Dendritic cell treated with granulocyte-macrophage colony-stimulating factor and Interleukin-4, amounts not matched to agents 40 ng/mL and 50 ng/mL, for 4 days (primary cell): ENCODE data around the gene GCN1.

Experiments used
- H3K27ac Mint-ChIP-seq: one replicate; pipeline ENCODE4 v1.8.0; 2022; ENCODE audit warnings: mild to moderate bottlenecking, mixed read lengths
- H3K27me3 Mint-ChIP-seq: one replicate; pipeline ENCODE4 v1.8.0; 2022; ENCODE audit warnings: mild to moderate bottlenecking, mixed read lengths
- H3K36me3 Mint-ChIP-seq: one replicate; pipeline ENCODE4 v1.8.0; 2022; ENCODE audit warnings: low read depth, mixed read lengths
- H3K4me1 Mint-ChIP-seq: one replicate; pipeline ENCODE4 v1.8.0; 2022; ENCODE audit warnings: low read depth, mixed read lengths
- H3K4me3 Mint-ChIP-seq: one replicate; pipeline ENCODE4 v1.8.0; 2022; ENCODE audit warnings: mild to moderate bottlenecking, moderate library complexity, mixed read lengths
- H3K9me3 Mint-ChIP-seq: one replicate; pipeline ENCODE4 v1.8.0; 2022; ENCODE audit warnings: mixed read lengths
- intact Hi-C: fragments of 100-400 bp; cut with micrococcal nuclease; formaldehyde crosslinking; loops from one replicate; pipeline ENCODE4 v1.15.0; 2022

Gene GCN1

DNA sequence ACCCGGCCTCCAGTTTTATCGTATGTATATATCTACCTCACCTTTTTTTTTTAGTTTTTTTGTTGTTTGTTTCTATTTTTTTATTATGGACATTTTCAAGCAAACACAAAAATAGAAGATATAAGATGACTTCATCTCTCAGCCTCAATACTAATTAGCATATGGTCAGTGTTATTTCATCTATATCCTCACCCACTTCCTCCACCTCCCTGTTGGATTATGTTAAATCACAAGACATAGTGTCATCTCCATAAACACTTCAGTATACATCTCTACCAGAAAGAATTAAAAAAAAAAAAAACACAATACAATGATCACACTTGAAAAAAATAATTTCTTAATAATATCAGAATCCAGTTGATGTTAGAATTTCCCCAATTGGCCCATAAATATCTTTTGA, 112.9 kb downstream of the GCN1 start:
- Mint-ChIP-seq H3K9me3 (no peaks in the 10 kb centered on the region), H3K36me3 (no peaks in the 10 kb centered on the region), H3K27me3 (peaks cover 11% of the 10 kb centered on the region), H3K27ac (no peak overlapping the region), H3K4me3 (no peak overlapping the region), H3K4me1 (peaks cover 6% of the 10 kb centered on the region)
- intact Hi-C loops, result no loop called here

DNA sequence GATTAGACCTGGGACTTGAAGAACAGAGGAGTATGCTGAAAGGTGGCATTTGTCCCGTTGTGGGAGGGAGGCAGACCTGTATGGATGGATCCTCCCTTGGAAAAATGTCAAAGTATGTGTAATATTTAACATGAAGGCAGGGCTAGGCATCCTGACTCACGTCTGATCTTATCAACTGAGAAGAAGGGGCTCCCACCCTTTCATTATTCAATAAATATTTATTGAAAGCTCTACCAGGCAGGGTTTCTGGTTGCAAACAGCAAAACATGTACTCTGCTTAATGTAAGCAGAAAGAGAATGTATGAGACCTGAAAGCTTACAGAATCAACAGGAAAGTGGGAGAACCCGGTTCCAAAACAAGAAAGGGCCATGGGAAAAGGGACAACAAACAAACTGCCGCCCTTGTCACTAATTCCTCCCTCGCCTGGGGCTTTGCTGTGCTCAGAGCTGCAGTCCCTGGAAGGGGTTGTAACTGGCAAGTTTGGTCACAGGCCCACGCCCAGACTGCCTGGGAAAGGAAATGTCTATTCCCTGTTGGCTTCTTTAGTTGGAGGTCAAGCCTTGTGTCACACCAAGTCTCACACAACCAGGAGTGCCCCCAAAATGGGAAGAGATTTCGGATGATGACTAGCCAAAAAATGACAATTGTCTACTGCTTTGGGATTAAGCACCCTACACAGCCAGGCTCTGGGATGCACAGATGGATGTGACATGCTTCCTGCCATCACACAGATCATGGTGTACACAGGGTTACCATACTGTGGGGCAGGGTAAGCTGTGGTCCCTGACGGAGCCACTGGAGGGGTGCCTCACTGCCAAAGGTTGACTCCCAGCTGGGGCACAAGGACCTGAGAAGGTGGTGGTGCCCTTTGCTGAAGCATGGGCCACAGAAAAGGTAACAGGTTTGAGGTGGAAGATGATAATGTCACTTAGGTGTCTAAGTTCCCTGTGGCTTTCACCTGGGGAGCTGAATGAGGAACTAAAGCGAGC, 114.8 kb downstream of the GCN1 start:
- Mint-ChIP-seq H3K36me3 (no peaks in the 10 kb centered on the region), H3K27me3 (peaks cover 6% of the 10 kb centered on the region), H3K27ac (no peak overlapping the region), H3K4me1 (peaks cover 9% of the 10 kb centered on the region), H3K9me3 (no peaks in the 10 kb centered on the region), H3K4me3 (no peak overlapping the region)
- intact Hi-C loops, result no loop called here

DNA sequence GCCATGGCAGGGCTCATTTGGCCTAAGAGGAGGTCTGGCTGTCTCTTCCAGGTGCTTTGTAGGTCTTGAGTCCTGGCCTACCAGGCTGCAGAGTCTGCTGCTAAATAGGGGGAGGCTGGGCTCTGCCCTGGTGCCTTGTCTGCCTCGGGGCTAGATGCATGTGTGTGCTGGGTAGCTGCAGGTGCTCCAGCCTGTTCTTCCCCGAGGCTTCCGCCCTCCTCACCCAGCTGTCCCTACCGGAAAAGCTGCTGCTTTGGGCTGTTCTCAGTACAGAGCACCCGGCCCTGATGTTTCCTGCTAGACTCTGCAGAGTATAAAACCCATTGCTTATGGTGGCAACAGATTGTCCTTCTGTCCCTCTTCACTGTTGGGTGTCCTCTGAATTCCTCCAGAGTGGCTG, 115.6 kb downstream of the GCN1 start:
- H3K27me3 Mint-ChIP-seq, result peaks cover 9% of the 10 kb centered on the region
- H3K27ac Mint-ChIP-seq, result no peak overlapping the region
- no peaks in the 10 kb centered on the region for H3K9me3 Mint-ChIP-seq
- intact Hi-C loops, result no loop called here
- H3K4me1 Mint-ChIP-seq, result peaks cover 14% of the 10 kb centered on the region
- no peaks in the 10 kb centered on the region for H3K36me3 Mint-ChIP-seq
- no peak overlapping the region for H3K4me3 Mint-ChIP-seq

DNA sequence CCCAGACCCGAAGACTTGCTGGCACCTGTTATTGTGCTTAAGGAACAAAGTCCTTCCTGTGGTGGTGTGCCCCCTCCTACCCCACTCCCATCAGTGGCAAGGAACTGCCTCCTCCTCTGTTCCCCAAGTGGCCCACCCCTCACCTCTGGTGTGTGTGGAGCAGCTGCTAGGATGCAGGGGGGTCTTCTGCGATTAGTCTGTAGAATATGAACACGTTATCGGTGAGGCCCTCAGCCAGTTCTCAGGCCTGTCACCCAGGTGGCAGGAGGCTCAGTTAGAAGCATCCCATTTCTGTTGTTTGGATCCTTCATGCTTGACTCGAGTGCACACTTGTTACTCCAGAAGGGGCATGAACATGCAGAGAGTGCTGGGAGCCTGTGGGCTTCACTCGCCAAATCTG, 117.3 kb downstream of the GCN1 start:
- Mint-ChIP-seq H3K4me1 (peaks cover 14% of the 10 kb centered on the region), H3K9me3 (no peaks in the 10 kb centered on the region), H3K4me3 (no peak overlapping the region), H3K27ac (no peak overlapping the region), H3K27me3 (peaks cover 10% of the 10 kb centered on the region), H3K36me3 (no peaks in the 10 kb centered on the region)
- intact Hi-C loops, result no loop called here
